HEK293 (cell line): Measurements from ENCODE around the gene AKAP8L.

Source experiments
- BCL11B ChIP-seq: fragments of 450-650 bp; formaldehyde crosslinking; IDR thresholded peaks from 2 replicates; pipeline ENCODE4 v1.5.1; 2016; ENCODE audit warnings: low read depth, missing biosample characterization, missing genetic modification characterization
- GLI2 ChIP-seq: fragments of 450-650 bp; formaldehyde crosslinking; IDR thresholded peaks from 2 replicates; pipeline ENCODE4; 2017; ENCODE audit warnings: missing biosample characterization, missing genetic modification characterization, low read depth, borderline replicate concordance
- HOXA7 ChIP-seq: sonication (generic); formaldehyde crosslinking; IDR thresholded peaks from 2 replicates; pipeline ENCODE4 v1.8.1; 2022; ENCODE audit warnings: missing genetic modification reagents, borderline replicate concordance
- KLF16 ChIP-seq: fragments of 450-650 bp; formaldehyde crosslinking; IDR thresholded peaks from 2 replicates; pipeline ENCODE4 v1.5.1; 2017; ENCODE audit warnings: missing biosample characterization, missing genetic modification characterization
- PRDM1 ChIP-seq: fragments of 450-650 bp; formaldehyde crosslinking; IDR thresholded peaks from 2 replicates; pipeline ENCODE4; 2016; ENCODE audit warnings: missing biosample characterization, missing genetic modification characterization
- SCRT2 ChIP-seq: fragments of 450-650 bp; formaldehyde crosslinking; IDR thresholded peaks from 2 replicates; pipeline ENCODE4 v1.5.1; 2016; ENCODE audit warnings: missing biosample characterization, missing genetic modification characterization
- SETDB1 ChIP-seq: IDR thresholded peaks from one replicate; pipeline ENCODE4 v1.6.1; 2017; ENCODE audit warnings: mild to moderate bottlenecking, low read length, moderate library complexity, mixed read lengths; ENCODE audit not compliant: insufficient read length
- TCF7L2 ChIP-seq: IDR thresholded peaks from 2 replicates; pipeline ENCODE4 v1.6.1; 2011; ENCODE audit warnings: low read depth, mild to moderate bottlenecking, inconsistent platforms, low read length, moderate library complexity, borderline replicate concordance
- YY1 ChIP-seq: fragments of 450-650 bp; formaldehyde crosslinking; IDR thresholded peaks from 2 replicates; pipeline ENCODE4 v1.5.1; 2018; ENCODE audit warnings: missing biosample characterization, missing genetic modification characterization
- ZEB2 ChIP-seq: fragments of 450-650 bp; formaldehyde crosslinking; IDR thresholded peaks from 2 replicates; pipeline ENCODE4 v1.5.1; 2016; ENCODE audit warnings: missing biosample characterization, missing genetic modification characterization
- ZFP41 ChIP-seq: fragments of 450-650 bp; formaldehyde crosslinking; IDR thresholded peaks from 2 replicates; pipeline ENCODE4 v1.5.1; 2016; ENCODE audit warnings: missing biosample characterization, missing genetic modification characterization, borderline replicate concordance
- ZNF184 ChIP-seq: fragments of 450-650 bp; IDR thresholded peaks from 2 replicates; pipeline ENCODE4 v1.5.1; 2018; ENCODE audit warnings: missing biosample characterization, mild to moderate bottlenecking, missing genetic modification characterization
- ZNF2 ChIP-seq: fragments of 450-650 bp; formaldehyde crosslinking; IDR thresholded peaks from 2 replicates; pipeline ENCODE4 v1.5.1; 2016; ENCODE audit warnings: missing biosample characterization, missing genetic modification characterization
- ZNF202 ChIP-seq: fragments of 450-650 bp; formaldehyde crosslinking; IDR thresholded peaks from 2 replicates; pipeline ENCODE4 v1.5.1; 2016; ENCODE audit warnings: missing biosample characterization, missing genetic modification characterization, borderline replicate concordance
- ZNF214 ChIP-seq: fragments of 450-650 bp; formaldehyde crosslinking; IDR thresholded peaks from 2 replicates; pipeline ENCODE4 v1.5.1; 2017; ENCODE audit warnings: missing biosample characterization, mild to moderate bottlenecking, missing genetic modification characterization, borderline replicate concordance
- ZNF239 ChIP-seq: fragments of 450-650 bp; formaldehyde crosslinking; IDR thresholded peaks from 2 replicates; pipeline ENCODE4 v1.5.1; 2016; ENCODE audit warnings: missing biosample characterization, missing genetic modification characterization
- ZNF274 ChIP-seq, 2 experiments: fragments of 200-500 bp in 1 of 2; fragments of 450-650 bp in 1 of 2; sonication (Bioruptor generic) in 1 of 2; formaldehyde crosslinking in 1 of 2; IDR thresholded peaks; 2 replicates each; pipeline versions ENCODE4 v1.5.1 to v1.6.1; 2014 to 2016; ENCODE audit warnings: borderline replicate concordance in 1 of 2, inconsistent platforms in 1 of 2, low read length in 1 of 2, missing biosample characterization in 1 of 2, missing genetic modification characterization in 1 of 2
- ZNF48 ChIP-seq: fragments of 450-650 bp; formaldehyde crosslinking; IDR thresholded peaks from 2 replicates; pipeline ENCODE4 v1.5.1; 2016; ENCODE audit warnings: missing biosample characterization, missing genetic modification characterization
- ZNF514 ChIP-seq: fragments of 450-650 bp; formaldehyde crosslinking; IDR thresholded peaks from 2 replicates; pipeline ENCODE4 v1.5.1; 2016; ENCODE audit warnings: missing biosample characterization, missing genetic modification characterization
- ZNF530 ChIP-seq: fragments of 450-650 bp; formaldehyde crosslinking; IDR thresholded peaks from 2 replicates; pipeline ENCODE4 v1.5.1; 2016; ENCODE audit warnings: low read depth, missing biosample characterization, missing genetic modification characterization
- ZNF571 ChIP-seq: fragments of 450-650 bp; formaldehyde crosslinking; IDR thresholded peaks from 2 replicates; pipeline ENCODE4 v1.5.0; 2017; ENCODE audit warnings: missing biosample characterization, missing genetic modification characterization
- ZNF623 ChIP-seq: fragments of 450-650 bp; formaldehyde crosslinking; IDR thresholded peaks from 2 replicates; pipeline ENCODE4 v1.5.1; 2016; ENCODE audit warnings: missing biosample characterization, missing genetic modification characterization
- ZNF624 ChIP-seq: fragments of 450-650 bp; formaldehyde crosslinking; IDR thresholded peaks from 2 replicates; pipeline ENCODE4 v1.5.1; 2017; ENCODE audit warnings: missing biosample characterization, missing genetic modification characterization
- ZNF626 ChIP-seq: fragments of 450-650 bp; sonication (Bioruptor Pico); formaldehyde crosslinking; IDR thresholded peaks from 2 replicates; pipeline ENCODE4 v1.5.1; 2018; ENCODE audit warnings: missing biosample characterization, missing genetic modification characterization, inconsistent platforms
- ZNF629 ChIP-seq: fragments of 450-650 bp; formaldehyde crosslinking; IDR thresholded peaks from 2 replicates; pipeline ENCODE4 v1.5.1; 2017; ENCODE audit warnings: missing biosample characterization, missing genetic modification characterization
- ZNF658 ChIP-seq: fragments of 450-650 bp; formaldehyde crosslinking; IDR thresholded peaks from 2 replicates; pipeline ENCODE4; 2016; ENCODE audit warnings: missing biosample characterization, missing genetic modification characterization
- ZNF843 ChIP-seq: fragments of 450-650 bp; formaldehyde crosslinking; IDR thresholded peaks from 2 replicates; pipeline ENCODE4 v1.5.1; 2016; ENCODE audit warnings: missing biosample characterization, missing genetic modification characterization
- TF ChIP-seq, protein P1 (sequence below): fragments of 450-650 bp; formaldehyde crosslinking; optimal IDR thresholded peaks from 2 replicates; pipeline ENCODE3; 2016; ENCODE audit warnings: missing biosample characterization, mild to moderate bottlenecking, missing genetic modification characterization
- TF ChIP-seq, protein P2 (sequence below): fragments of 450-650 bp; formaldehyde crosslinking; IDR thresholded peaks from 2 replicates; pipeline ENCODE4 v1.5.1; 2016; ENCODE audit warnings: missing biosample characterization, missing genetic modification characterization, low read depth
- TF ChIP-seq, protein P3 (sequence below): fragments of 450-650 bp; formaldehyde crosslinking; IDR thresholded peaks from 2 replicates; pipeline ENCODE4 v1.5.1; 2016; ENCODE audit warnings: missing biosample characterization, missing genetic modification characterization, borderline replicate concordance
- TF ChIP-seq, protein P4 (sequence below): fragments of 450-650 bp; formaldehyde crosslinking; IDR thresholded peaks from 2 replicates; pipeline ENCODE4 v1.5.1; 2016; ENCODE audit warnings: missing biosample characterization, missing genetic modification characterization, low read depth
- TF ChIP-seq, protein P5 (sequence below): fragments of 450-650 bp; formaldehyde crosslinking; IDR thresholded peaks from 2 replicates; pipeline ENCODE4 v1.5.1; 2017; ENCODE audit warnings: missing biosample characterization, missing genetic modification characterization

AKAP8L gene

DNA sequence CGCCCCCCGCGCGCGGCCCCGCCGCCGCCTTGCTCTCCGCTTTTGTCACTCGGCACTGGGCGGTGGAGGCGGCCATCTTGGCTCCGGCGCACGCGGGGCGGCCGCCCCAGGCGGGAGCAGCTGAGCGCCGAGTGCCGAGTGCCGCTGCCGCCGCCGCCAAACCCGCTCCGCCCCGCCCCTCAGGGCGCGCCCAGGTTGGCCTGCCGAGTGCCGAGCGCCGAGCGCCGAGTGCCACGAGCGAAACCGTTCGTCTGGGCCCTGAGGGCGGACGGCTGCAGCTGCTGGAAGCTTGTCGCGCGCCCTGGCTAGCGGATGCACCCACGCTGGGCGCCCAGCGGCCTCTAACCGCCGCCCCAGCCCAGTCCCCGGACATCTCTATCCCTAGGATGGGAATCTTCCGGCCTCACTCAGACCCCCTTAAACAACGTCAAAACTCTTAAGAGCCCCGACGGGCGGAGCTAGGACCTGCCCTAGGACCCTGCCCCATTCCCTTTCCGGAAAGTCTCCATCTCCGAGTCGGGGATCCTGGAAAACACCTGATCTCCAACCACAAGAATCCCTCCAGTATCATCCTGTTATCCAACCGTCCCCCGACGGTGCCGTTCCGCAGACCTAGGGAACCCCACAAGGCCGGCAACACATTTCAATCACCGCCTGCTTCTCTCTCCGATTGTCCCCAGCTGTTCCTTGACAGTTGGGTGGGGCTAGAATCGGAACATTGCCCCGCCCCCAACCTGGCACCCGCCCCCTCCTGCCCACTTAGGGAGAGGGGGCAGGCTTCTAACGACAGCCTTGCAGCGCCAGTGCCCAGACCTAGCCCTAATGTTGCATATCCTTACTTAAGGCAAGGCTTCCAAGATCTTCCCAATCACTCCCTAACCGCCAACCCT, 14.1 kb upstream of the AKAP8L start (continued):
- TF ChIP-seq, protein P1, sequence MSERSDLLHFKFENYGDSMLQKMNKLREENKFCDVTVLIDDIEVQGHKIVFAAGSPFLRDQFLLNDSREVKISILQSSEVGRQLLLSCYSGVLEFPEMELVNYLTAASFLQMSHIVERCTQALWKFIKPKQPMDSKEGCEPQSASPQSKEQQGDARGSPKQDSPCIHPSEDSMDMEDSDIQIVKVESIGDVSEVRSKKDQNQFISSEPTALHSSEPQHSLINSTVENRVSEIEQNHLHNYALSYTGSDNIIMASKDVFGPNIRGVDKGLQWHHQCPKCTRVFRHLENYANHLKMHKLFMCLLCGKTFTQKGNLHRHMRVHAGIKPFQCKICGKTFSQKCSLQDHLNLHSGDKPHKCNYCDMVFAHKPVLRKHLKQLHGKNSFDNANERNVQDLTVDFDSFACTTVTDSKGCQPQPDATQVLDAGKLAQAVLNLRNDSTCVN: peak; percentile 70
- TF ChIP-seq KLF16 (tag by site-specific recombination) (peak; percentile 67), ZNF530 (no peak), ZNF658 (tag by site-specific recombination) (no peak), ZNF843 (tag by site-specific recombination) (no peak), BCL11B (no peak), ZNF202 (tag by site-specific recombination) (no peak), ZNF239 (tag by site-specific recombination) (no peak), ZNF514 (no peak), ZEB2 (tag by site-specific recombination) (peak; percentile 61), ZNF274 (IDR thresholded peaks at IDR 0.05; ENCODE audit: low read length) (no peak), ZNF274 (tag by site-specific recombination; IDR thresholded peaks at IDR 0.05; ENCODE audit: borderline replicate concordance) (no peak), HOXA7 (no peak), YY1 (tag by site-specific recombination) (peak; percentile 71; the same call in 1 of the 2 replicates), ZNF624 (tag by site-specific recombination) (no peak), PRDM1 (tag by site-specific recombination) (no peak), ZNF48 (tag by site-specific recombination) (no peak), ZNF184 (tag by site-specific recombination) (no peak), ZNF629 (tag by site-specific recombination) (peak; percentile 36; the same call in 1 of the 2 replicates), ZNF623 (tag by site-specific recombination) (no peak), ZNF571 (no peak), TCF7L2 (no peak), ZNF214 (tag by site-specific recombination) (no peak), ZFP41 (tag by site-specific recombination) (no peak), SCRT2 (tag by site-specific recombination) (no peak), SETDB1 (no peak), GLI2 (tag by site-specific recombination) (no peak), ZNF2 (tag by site-specific recombination) (peak; percentile 61; the same call in 1 of the 2 replicates), ZNF626 (no peak)
- TF ChIP-seq, protein P2, sequence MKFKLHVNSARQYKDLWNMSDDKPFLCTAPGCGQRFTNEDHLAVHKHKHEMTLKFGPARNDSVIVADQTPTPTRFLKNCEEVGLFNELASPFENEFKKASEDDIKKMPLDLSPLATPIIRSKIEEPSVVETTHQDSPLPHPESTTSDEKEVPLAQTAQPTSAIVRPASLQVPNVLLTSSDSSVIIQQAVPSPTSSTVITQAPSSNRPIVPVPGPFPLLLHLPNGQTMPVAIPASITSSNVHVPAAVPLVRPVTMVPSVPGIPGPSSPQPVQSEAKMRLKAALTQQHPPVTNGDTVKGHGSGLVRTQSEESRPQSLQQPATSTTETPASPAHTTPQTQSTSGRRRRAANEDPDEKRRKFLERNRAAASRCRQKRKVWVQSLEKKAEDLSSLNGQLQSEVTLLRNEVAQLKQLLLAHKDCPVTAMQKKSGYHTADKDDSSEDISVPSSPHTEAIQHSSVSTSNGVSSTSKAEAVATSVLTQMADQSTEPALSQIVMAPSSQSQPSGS (tag by site-specific recombination): no peak
- TF ChIP-seq, protein P3, sequence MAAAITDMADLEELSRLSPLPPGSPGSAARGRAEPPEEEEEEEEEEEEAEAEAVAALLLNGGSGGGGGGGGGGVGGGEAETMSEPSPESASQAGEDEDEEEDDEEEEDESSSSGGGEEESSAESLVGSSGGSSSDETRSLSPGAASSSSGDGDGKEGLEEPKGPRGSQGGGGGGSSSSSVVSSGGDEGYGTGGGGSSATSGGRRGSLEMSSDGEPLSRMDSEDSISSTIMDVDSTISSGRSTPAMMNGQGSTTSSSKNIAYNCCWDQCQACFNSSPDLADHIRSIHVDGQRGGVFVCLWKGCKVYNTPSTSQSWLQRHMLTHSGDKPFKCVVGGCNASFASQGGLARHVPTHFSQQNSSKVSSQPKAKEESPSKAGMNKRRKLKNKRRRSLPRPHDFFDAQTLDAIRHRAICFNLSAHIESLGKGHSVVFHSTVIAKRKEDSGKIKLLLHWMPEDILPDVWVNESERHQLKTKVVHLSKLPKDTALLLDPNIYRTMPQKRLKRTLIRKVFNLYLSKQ: no peak
- TF ChIP-seq, protein P4, sequence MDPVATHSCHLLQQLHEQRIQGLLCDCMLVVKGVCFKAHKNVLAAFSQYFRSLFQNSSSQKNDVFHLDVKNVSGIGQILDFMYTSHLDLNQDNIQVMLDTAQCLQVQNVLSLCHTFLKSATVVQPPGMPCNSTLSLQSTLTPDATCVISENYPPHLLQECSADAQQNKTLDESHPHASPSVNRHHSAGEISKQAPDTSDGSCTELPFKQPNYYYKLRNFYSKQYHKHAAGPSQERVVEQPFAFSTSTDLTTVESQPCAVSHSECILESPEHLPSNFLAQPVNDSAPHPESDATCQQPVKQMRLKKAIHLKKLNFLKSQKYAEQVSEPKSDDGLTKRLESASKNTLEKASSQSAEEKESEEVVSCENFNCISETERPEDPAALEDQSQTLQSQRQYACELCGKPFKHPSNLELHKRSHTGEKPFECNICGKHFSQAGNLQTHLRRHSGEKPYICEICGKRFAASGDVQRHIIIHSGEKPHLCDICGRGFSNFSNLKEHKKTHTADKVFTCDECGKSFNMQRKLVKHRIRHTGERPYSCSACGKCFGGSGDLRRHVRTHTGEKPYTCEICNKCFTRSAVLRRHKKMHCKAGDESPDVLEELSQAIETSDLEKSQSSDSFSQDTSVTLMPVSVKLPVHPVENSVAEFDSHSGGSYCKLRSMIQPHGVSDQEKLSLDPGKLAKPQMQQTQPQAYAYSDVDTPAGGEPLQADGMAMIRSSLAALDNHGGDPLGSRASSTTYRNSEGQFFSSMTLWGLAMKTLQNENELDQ (tag by site-specific recombination): no peak
- TF ChIP-seq, protein P5, sequence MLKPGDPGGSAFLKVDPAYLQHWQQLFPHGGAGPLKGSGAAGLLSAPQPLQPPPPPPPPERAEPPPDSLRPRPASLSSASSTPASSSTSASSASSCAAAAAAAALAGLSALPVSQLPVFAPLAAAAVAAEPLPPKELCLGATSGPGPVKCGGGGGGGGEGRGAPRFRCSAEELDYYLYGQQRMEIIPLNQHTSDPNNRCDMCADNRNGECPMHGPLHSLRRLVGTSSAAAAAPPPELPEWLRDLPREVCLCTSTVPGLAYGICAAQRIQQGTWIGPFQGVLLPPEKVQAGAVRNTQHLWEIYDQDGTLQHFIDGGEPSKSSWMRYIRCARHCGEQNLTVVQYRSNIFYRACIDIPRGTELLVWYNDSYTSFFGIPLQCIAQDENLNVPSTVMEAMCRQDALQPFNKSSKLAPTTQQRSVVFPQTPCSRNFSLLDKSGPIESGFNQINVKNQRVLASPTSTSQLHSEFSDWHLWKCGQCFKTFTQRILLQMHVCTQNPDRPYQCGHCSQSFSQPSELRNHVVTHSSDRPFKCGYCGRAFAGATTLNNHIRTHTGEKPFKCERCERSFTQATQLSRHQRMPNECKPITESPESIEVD: no peak
